ENCODE measurements around the gene ACP1.

- TF ChIP-seq CTCF (IDR thresholded peaks at IDR 0.05; ENCODE audit: low read length) (no peak), EZH2 (IDR thresholded peaks at IDR 0.05; ENCODE audit: borderline replicate concordance, low read length) (no peak)
Measured at GRCh38 chr2:320561-320960, 55.8 kb downstream of the ACP1 start.
